Endometrial microvascular endothelial cells (primary cell): Measurements from ENCODE around the gene SRMS. TPM values are rescaled to one million over a fixed set of nuclear protein-coding genes. Genes with fewer than 3 reads are reported as not detected.

Source experiments
- in situ Hi-C: cut with HindIII; loops from 2 replicates; pipeline ENCODE4 v1.10.0; 2017; ENCODE audit warnings: low sequenced_read_pairs, low pct_unique_long_range_greater_than_20kb; ENCODE audit errors: inconsistent ontology term
- total RNA-seq: library from RNA; depleted of rRNA; stranded (reverse); fragments of >200 nt; gene quantifications from one replicate; pipeline ENCODE4 v1.2.3, GENCODE V29; 2015; ENCODE audit errors: inconsistent ontology term

The SRMS gene
- total RNA-seq, 1 donor from 2014 or later = not detected

GRCh38 chr20:63556873-63557478, 9.4 kb upstream of the SRMS start:
- in situ Hi-C loops = no loop called here

DNA sequence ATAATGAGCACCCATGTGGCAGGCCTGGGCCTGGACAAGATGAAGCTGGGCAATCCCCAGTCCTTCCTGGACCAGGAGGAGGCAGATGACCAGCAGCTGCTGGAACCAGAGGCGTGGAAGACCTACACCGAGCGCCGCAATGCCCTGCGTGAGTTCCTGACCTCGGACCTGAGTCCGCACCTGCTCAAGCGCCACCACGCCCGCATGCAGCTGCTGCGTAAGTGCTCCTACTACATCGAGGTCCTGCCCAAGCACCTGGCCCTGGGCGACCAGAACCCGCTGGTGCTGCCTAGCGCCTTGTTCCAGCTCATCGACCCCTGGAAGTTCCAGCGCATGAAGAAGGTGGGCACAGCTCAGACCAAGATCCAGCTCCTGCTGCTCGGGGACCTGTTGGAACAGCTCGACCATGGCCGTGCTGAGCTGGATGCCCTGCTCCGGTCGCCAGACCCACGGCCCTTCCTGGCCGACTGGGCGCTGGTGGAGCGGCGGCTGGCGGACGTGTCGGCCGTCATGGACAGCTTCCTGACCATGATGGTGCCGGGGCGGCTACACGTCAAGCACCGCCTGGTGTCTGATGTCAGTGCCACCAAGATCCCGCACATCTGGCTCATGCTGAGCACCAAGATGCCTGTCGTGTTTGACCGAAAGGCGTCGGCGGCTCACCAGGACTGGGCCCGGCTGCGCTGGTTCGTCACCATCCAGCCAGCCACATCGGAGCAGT, 8.3 kb upstream of the SRMS start:
- in situ Hi-C loops = no loop called here

- in situ Hi-C loops = no loop called here
These were observed 7.1 kb upstream of the SRMS start for GRCh38 chr20:63554361-63555278.

GRCh38 chr20:63553933-63554290, 6.4 kb upstream of the SRMS start, which contains the start of gene FNDC11:
Gene FNDC11 (plus strand): TSS chr20:63554159. CDS start chr20:63555664, 1,505 bp downstream.
- in situ Hi-C loops = no loop called here

DNA sequence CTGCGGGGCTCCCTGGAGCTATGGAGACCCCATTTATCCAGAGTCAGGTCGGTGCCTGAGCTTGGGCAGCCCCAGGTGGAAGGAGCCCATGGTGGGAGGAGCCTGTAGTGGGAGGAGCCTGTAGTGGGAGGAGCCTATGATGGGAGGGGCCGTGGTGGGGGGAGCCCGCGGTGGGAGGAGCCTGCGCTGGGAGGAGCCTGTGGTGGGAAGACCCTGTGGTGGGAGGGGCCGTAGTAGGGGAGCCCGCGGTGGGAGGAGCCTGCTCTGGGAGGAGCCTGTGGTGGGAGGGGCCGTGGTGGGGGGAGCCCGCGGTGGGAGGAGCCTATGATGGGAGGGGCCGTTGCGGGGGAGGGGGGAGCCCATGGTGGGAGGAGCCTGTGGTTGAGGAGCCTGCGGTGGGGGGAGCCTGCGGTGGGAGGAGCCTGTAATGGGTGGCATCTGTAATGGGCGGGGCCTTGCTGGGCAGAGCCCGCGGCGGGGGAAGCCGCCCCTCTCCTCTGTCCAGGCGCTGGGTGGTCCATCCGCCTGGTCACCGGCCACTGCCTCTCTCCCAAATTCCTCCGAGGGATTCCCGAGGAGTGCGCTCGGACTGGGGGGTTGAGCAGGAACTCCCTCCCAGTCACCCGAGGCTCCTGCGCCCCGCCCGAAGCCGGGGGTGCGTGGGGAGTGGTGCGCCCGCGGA, 5.8 kb upstream of the SRMS start:
- in situ Hi-C loops = no loop called here

GRCh38 chr20:63552481-63553249, 5.1 kb upstream of the SRMS start:
- in situ Hi-C loops = no loop called here

- in situ Hi-C loops = no loop called here
These were observed 3.5 kb upstream of the SRMS start for GRCh38 chr20:63551068-63551467.

DNA sequence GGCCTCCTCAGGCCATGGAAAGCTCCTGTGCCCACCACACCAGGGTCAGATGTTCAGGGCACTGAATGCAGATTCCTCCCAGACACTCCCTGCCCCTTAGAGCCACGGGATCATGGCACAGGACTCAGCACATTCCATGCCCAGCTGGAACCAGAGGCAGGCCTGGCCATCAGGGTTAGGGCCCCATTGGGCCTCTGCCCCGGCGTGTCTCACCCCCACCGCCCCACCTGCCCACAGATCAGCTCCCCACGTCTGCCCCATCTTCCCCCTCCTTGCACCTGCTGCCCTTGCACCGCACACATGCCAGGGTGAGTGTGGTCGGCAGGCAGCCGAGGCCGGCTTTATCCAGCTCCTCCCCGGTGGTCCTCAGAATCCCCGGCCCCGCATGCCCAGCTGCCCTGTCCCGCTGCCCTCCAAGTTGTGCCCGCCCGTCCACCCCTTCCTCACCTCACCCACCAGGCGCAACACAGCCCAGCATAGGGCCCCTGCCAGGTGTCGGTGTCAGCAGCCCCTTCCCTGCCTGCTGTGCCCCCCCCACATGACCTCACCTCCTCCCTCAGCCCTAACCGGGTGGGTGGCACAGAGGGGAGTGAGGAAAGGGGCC, 2.2 kb upstream of the SRMS start:
- in situ Hi-C loops = no loop called here

- in situ Hi-C loops = no loop called here
These were observed 1.5 kb upstream of the SRMS start for GRCh38 chr20:63549019-63549418.

DNA sequence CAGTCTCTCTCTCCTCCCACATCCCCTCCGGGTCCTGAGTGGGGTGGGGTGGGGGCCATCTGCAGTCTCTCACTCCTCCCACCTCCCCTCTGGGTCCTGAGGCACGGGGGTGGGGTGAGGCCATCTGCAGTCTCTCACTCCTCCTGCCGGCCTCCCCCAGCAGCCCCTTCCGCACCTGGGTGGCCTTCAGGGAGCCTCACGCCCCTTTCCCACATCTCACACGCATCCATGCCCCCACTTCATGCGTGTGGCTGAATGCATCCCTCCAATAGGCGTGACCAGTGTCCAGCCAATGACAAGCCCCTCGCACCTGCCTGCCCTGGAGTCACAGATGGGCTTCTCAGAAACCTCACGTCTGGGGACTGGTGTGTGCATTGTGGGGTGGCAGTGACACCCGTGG, 993 bp upstream of the SRMS start:
- in situ Hi-C loops = no loop called here

- in situ Hi-C loops = no loop called here
These were observed 409 bp downstream of the SRMS start for GRCh38 chr20:63546956-63547724.

GRCh38 chr20:63546256-63546955, 1.1 kb downstream of the SRMS start:
- in situ Hi-C loops = no loop called here

GRCh38 chr20:63545814-63546213, 1.7 kb downstream of the SRMS start:
- in situ Hi-C loops = no loop called here

GRCh38 chr20:63544958-63545516, 2.5 kb downstream of the SRMS start:
- in situ Hi-C loops = no loop called here

DNA sequence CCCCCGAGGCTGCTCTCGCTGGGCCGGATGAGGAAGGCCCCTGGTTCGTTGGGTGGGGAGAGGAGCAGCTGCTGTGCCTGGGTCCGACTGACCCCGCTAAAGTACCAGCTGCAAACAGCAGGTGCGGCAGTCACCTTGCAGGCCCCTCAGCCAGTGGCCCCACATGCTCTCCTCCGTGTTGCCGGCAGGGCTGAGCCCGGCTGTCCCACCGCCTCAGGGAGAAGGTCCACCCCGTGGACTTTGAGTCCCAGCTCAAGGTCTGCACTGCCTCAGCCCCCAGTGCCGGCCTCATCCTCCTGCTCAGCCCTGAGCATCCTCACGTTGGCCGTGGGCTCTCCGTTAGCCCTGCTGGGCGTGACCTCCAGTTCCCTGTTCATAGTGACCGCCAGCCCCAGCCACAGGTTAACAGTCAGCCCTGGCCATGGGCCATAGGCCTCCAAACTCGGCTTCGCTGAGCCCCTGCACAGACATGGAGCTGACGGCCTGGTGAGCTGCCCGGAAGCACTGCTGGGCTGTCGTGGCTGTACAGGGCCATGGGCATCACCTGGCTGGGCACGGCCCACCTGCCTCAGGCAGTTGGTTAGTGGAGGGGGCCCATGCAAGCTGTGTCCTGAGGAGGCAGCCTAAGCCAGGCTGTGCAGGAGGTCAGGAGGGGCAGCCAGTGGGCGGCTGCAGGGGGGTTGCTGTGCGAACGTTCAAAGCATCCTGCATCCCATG, 3.1 kb downstream of the SRMS start:
- in situ Hi-C loops = no loop called here

DNA sequence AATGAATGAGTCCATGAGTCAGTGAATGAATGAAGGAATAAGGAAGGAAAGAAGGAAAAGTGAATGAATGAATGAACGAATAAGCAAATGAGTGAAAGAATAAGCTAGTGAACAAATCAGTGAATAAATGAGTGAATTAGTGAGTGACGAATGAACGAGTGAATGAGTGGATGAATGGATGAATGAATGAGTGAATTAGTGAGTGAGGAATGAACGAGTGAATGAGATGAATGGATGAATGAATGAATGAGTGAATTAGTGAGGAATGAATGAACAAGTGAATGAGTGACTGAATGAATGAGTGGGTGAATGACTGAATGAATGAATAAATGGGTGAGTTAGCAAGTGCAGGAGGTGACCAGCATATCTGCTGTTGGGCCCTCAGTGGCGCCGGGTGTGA, 3.8 kb downstream of the SRMS start:
- in situ Hi-C loops = no loop called here
